HG02623 (cell line): ENCODE results near the gene TSPAN31.

Source experiments
- ATAC-seq: cut with Tn5 transposase; IDR thresholded peaks from one replicate; pipeline ENCODE4 v1.9.1; 2021; ENCODE audit warnings: moderate library complexity; ENCODE audit not compliant: unreplicated experiment

Gene TSPAN31

DNA sequence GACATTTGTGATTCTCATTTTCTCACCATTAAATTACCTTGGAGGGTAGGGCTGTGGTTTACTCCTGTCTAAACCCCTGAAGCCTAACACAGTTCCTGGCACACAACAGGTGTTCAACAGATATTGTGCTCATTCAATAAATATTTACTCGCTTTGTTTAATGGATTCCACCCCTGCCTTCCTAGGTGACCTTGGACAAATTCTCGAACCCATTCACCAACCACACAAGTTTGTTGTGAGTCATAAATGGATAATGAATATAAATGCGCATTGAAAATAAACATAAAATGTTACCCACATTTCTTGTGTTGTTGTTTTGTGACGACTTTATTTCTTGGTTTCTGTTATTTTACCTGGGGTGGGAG lies 37.4 kb downstream of the TSPAN31 start:
- no peak for ATAC-seq

DNA sequence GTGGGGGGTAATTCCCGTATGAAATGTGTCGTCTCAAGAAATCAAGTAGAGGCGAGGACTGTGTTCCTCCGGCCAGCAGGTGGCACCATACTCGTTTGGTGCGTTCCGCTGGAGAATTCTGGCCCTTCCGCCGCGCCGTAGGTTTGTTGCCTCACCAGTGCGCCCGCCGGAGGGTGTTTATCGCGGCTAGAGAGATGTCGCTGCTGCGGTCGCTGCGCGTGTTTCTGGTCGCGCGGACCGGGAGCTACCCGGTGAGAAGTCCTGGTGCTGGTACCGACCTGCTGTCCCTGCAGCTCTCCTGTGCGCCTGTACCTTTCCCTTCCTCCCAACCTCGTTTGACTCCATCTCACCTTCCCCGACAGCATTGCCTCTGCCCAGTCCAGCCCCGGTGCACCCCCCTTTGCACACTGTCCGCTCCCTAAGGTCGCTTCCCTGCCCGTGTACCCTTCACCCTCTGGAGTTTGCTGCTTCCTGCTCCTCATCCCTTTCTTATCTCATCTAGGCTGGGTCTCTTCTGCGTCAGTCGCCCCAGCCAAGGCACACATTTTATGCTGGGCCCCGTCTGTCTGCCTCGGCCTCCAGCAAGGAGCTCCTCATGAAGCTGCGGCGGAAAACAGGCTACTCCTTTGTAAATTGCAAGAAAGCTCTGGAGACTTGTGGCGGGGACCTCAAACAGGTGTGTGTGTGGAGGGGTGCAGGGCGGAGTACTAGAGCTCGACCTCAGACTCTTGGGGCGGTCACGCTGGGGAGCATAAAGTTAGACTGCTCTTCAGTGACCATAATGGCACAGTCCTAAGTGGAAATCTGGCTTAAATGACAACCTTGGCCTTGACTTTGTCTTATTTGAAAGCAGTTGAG lies 38.0 kb downstream of the TSPAN31 start, which contains the start of gene TSFM:
TSS of gene TSFM (plus strand) at position 180 of the 858 bp plus-strand sequence. CDS start at position 195, 15 bp downstream.
- peak; percentile 77 for ATAC-seq

DNA sequence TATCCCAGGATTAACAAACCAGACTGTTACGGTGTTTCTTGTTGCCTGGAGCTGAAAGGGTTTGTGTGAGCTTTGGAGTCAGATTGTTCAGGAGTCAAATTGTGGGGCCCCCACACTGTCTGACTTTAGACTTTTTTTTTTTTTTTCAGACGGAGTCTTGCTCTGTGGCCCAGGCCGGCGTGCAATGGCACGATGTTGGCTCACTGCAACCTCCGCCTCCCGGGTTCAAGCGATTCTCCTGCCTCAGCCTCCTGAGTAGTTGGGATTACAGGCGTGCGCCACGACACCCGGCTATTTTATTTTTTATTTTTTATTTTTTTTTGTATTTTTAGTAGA lies 38.6 kb downstream of the TSPAN31 start:
- no peak for ATAC-seq

DNA sequence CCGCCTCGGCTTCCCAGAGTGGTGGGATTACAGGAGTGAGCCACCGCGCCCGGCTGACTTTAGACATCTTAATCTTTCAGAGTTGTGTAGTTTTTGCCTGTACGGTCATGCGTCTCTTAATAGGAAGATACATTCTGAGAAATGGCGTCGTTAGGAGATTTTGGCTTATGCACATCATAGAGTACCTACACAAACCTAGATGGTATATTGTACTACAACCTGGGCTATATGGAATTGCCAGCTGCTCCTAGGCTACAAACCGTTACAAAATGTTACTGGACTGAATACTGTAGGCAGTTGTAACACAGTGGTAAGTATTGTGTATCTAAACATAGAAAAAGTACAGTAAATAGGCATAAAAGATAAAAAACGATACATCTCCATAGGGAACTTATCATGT lies 39.0 kb downstream of the TSPAN31 start:
- no peak for ATAC-seq

DNA sequence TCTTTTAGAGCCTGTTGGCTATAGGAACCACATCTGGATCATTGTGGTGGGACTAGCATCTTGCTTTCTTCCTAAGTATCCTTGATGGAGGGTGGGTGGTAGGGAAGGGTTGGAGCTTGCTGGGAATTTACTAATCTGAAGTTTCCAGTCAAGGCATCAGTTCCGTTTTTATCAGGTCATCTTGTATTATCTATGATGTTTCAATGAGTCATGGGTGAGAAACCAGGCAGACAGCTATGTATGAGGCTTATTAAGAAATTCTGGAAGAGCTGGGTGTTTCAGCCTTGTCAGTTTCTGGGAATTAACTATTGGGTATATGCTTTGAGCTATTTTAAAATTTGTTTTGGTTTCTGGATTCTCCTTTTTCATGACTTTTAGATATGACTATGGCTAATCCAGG lies 49.1 kb downstream of the TSPAN31 start:
- ATAC-seq = no peak

DNA sequence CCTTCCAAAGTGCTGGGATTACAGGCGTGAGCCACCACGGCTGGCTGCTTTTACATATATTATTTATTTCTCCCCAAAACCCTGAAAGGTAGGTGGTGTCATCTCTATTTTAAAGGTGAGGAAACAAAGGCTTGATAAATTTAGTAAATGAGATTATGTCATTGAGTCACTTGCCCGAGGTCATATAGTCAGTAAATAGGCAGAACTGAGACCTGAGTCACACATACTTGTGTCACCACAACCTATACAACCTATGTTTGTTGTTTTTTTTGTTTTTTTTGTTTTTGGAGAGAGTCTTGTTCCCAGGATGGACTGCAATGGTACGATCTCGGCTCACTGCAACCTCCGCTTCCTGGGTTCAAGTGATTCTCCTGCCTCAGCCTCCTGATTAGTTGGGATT lies 50.5 kb downstream of the TSPAN31 start:
- no peak for ATAC-seq

DNA sequence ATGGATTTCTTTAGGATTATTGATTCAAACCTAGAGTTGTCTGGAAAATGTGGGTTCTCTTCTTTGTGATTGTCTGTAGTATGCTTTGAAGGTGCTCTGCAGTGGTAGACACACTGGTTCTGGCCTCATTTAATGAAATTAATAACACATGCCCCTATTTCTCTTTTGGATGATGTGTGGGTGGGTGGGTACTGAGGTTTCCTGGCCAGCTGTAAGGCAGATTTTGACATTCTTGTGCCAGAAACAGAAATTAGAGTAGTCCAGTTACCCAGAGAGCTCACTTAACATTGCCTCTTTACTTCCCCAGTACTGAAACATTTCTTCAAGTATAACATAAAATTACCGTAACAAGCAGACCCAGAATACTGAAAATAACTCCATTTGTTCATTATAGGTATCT lies 52.2 kb downstream of the TSPAN31 start:
- no peak for ATAC-seq

DNA sequence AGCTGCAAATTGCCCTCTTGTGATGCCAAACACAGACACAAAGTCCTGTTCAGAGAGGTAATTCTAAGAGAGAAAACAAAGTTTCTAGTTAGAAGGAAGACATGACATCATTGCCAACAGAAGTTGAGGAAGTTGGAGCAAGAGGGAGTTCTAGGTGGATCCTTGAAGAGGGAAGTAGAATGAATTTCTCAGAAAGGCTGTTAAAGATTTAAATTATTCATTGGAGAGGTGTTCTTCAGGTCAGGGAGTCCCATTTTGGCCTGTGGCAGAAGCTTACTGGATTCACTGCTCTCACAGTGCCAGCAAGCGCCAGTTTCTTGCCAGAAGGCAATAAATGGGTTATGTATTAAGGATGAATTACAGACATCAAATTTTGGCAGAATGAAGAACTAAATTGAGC lies 53.1 kb downstream of the TSPAN31 start:
- ATAC-seq = no peak
